Measurements from ENCODE around the gene PDE6H.

PDE6H gene

DNA sequence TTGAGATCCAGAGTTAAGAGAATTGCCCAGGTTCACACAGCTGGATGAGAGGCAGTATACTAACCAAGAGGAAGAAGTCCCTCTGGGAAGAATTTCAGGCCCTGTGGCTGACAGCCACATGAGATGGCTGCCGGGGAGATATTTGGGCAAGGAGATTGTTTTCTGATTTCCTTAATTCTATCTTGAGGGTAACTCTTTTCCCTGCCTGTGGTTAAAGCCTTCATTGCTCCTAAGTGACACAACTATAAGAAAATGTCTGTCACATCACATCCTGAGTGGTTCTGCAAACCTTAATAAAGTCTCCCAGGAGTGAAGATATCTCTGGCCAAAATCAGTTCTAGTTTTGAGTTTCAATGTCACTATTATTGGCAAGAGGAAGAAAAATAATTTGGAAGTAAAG is 21.0 kb upstream of the PDE6H start:
- DNase-seq (ENCODE audit: low read depth in 2 of 2), result no peak

DNA sequence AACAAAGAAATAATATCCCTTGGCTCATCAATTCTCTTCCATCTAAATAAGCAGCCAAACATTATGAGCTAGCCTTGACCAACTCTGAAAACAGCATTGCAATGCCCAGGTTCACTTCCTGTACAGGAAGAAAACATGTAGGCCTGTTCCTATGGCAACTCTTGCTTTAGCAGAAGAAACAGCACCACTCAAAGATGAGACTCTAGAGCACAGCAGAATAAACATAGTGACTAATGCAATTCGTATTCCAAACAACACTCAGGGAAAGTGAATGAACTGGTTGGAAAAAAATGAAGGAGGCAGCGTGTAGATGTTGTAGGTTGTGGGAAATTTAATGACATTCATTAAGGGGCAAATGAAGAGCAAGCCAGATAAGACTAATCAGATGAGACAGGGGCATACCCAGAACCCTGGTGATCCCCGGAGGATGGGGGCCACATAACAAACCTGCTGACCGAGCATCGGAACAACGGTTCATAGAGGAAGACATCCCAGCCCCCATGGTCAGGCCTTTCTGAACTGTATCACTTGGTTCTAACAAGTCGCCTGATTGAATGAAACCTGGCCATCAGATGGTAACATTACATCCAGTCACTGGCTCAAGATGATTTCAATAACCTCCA is 20.4 kb upstream of the PDE6H start:
- no peak for DNase-seq (ENCODE audit: low read depth in 2 of 2)

DNA sequence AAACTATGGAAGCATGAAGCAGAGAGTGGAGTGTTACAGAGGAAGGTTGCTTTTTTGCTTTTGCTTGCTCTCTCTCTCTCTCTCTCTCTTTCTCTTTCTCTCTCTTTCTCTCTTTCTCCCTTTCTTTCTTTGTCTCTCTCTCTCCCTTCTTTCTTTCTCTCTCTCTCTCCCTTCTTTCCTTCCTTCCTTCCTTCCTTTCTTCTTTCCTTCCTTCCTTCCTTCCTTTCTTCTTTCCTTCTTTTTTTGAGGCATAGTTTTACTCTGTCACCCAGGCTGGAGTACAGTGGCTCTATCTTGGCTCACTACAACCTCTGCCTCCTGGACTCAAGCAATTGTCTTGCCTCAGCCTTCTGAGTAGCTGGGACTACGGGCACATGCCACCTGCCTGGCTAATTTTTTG is 19.1 kb upstream of the PDE6H start:
- no peak for DNase-seq (ENCODE audit: low read depth in 2 of 2)

DNA sequence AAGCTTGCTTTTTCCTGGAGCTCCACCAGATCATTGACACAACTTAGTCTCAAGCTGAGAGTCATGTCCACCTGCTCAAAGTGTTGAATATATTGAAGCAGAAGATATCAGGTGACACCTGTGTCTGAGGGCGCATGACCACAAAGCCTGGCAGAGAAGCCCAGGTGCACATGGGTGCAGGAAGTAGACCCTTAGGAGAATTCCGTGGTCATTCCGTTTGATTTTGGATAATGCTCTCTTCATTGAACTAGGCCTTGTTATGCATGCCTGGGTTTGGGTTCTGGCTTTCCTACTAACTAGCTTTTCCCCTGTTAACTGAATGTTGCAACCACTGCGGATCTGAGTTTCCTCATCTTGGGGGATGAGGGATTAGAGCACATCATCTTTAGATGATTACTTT is 18.6 kb upstream of the PDE6H start:
- DNase-seq (ENCODE audit: low read depth in 2 of 2), result no peak

DNA sequence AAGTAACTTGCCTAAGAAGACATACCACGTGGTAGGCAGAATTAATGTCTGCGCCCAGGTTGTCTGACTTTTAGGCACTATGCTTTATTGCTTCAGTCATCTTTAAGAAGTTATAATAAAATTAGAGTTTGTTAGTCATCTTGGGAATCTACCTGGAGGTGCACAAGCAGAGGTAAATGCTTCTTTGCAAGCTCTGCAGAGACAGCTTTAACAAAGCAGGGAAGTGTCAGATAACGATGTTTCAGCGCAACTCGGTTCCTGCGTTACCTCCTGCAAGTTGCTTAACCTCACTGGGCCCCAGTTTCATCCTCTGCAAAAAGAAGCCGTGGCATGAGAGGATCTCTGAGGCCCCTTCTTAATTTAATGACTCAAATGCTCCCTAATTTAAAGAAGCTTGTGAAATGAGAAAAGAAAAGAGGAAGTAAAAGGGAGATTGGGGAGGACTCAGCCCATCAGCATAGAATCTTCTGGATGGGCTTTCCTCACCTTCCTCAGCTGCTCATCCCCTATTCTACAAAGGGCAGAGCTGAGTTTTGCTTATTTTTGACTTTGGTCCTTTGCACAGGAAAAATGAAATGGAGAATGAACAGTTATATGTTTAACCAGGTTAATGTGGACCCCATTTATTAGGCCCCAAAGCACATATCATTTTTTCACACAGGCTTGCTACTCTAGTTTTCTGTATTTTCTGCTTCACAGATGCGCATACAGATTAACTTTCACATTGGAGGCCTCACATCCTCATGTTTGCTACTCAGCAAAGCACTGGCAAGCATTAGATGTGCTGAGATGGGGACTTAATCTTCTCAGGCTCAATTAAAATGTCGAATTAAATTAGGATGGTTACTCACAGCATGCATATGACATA is 16.6 kb upstream of the PDE6H start:
- no peak for DNase-seq (ENCODE audit: low read depth in 2 of 2)

DNA sequence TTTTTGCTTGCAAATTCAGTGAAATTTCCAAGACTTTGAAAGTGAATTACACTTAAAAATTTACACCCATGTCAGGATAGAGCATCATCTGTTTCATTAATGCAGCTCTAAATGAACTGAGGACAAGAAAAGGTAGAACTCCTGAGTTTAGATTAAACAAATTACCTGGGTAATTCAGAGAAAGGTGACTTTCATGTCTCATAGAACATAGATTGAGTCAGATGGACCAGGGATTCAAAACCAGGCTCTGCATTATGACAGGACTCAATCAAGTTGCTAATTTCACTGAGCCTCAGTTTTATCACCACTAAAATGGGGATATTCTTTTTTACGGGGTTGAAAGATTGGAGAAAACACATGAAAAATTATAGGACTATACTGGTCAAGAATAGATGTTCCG is 15.9 kb upstream of the PDE6H start:
- DNase-seq (ENCODE audit: low read depth in 2 of 2), result no peak

DNA sequence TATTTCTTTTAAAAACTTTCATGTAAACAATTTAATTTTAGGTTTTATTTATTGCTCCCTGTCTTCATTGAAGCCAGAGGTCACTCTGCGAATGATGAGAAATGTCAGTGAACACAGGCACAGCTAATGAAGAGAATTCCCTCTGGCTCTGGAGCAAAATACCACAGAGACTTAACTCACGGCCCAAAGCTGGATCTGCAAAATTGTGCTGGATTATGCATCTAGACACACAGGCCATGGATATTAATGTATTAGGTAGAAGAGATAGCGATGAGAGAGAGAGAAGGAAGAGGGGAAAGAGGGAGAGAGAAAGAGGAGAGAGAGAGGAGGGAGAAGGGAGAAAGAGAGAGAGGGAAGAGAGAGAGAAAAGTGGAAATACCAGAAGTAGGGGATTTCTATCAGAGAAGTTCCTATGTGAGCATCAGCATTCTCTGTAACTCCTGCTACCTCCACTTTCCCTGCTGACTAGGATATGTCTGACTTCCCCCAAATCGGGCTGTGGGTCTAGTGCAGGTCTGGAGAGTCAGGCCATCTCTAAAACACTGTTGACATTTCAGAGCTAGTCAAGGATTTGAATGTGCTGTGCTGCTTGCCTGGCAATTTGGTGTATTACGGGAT is 15.2 kb upstream of the PDE6H start:
- no peak for DNase-seq (ENCODE audit: low read depth in 2 of 2)

DNA sequence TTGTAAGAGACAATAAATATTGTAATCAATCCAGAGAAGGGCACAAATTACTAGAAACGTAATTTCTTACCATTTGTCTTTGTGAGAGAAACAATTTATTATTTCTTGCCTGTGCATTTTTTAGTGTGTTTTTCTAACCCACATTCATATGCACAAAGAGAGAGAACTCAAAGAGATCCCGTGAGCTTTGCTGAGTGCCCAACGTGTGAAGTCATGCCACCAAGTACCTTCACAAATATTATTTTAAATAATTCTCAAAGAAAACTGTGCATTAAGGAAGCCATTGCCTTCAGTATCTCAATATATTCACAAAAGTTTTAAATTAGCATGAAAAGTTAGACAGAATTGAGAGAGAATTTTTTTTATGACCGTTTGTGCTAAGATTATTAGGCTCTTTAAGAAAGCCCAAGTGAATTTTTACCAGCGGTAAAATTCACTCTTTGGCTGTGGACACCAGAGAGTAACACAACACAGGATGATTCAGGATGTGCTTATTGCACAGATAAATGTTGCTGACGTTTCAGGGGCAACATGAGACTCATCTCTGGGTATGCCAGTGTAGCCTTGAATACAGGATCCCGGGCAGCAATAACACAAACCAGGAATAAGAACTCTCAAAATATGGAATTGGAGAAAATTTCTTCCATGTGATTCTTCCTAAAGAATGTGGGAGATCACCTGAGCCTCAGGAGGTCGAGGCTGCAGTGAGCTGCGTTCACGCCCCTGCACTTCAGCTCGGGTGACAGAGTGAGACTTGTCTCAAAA is 14.3 kb upstream of the PDE6H start:
- no peak for DNase-seq (ENCODE audit: low read depth in 2 of 2)

DNA sequence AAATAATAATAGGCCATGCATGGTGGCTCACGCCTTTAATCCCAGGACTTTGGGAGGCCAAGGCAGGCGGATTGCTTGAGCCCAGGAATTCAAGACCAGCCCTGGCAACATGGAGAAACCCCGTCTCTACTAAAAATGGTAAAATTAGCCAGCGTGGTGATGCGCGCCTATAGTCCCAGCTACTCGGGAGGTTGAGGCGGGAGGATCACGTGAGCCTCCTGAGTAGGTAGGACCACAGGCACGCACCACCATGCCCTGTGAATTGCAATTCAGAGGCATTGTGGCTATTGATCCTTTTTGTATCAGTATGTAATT is 13.8 kb upstream of the PDE6H start:
- DNase-seq (ENCODE audit: low read depth in 2 of 2), result no peak

DNA sequence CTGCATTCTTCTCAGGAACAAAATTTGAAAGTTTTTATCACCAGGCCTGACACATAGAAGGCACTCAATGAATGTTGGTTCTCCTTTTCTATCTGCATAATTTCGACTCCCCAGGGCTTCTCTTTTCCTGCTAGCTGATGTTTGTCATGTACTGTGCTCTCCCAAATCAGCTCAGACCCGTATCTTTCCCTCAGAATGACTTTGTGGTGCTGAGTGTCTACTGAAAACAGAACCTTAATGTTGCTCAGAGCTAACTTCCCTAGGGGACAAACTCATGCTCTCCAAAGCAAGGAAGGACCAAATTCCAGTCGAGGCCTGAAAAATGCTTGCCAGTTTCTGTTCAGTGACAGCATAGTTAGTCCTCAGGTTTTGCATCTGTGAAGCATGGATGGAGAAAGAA is 13.4 kb upstream of the PDE6H start:
- no peak for DNase-seq (ENCODE audit: low read depth in 2 of 2)

DNA sequence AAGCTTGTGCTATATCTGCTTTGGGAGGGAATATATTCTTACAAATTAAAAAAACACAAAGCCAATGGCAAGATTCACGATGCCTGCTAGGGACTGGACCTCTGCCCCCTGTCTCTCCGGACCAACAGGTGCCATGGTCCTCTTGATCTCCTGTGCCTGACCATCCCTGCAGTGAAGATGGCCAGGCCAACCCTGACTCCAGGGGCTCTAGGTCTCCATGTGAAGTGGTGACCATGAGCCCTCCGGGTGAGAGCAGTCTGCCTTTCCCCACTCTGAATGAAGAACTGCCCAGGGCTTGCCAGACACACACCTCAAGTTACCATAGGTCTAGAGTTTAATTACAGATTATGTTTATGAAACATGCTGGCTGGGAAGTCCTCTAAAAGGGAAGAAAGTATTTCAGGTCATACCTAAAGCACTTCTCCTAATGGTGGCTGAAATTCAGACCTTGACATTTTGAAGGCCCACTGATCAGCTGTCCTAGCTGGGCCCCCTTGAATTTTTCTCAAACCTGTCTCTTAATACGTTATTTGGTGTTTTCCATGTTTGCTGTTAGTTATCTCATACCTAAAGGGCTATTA is 12.8 kb upstream of the PDE6H start:
- DNase-seq (ENCODE audit: low read depth in 2 of 2), result no peak

DNA sequence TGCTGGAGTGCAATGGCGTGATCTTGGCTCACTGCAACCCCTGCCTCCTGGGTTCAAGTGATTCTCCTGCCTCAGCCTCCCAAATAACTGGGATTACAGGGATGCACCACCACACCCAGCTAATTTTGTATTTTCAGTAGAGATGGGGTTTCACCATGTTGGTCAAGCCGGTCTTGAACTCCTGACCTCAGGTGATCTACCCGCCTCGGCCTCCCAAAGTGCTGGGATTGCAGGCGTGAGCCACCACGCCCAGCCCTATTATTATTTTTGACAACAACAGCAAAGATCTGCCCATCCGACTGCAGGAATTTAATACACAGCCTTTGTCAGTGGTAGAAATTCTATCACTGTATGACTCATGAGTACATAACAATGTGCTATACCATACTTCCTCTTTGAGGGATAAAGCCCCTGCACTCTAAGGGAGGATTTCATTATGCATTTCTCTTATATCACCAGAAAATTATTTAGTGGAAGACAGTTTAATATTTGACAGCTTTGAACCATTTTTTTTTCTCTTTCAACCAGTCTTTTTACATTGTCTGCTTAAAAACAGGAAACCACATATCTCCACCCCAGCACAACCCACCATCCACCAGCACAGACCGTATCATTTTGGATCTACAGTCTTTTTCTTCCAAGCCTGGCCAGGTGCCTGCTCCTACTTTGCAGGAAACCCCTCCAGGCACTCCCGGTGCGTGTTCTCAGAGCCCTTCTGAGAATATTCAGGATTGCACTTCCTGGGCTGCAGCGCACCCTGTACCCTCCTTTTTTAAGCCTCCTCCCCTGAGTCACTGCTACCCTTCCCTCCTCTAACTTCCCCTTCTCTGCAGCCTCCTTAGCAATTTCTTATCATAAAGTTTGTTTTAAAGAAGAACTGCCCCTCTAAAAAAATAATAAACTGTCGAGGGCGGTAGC is 12.0 kb upstream of the PDE6H start:
- no peak for DNase-seq (ENCODE audit: low read depth in 2 of 2)

DNA sequence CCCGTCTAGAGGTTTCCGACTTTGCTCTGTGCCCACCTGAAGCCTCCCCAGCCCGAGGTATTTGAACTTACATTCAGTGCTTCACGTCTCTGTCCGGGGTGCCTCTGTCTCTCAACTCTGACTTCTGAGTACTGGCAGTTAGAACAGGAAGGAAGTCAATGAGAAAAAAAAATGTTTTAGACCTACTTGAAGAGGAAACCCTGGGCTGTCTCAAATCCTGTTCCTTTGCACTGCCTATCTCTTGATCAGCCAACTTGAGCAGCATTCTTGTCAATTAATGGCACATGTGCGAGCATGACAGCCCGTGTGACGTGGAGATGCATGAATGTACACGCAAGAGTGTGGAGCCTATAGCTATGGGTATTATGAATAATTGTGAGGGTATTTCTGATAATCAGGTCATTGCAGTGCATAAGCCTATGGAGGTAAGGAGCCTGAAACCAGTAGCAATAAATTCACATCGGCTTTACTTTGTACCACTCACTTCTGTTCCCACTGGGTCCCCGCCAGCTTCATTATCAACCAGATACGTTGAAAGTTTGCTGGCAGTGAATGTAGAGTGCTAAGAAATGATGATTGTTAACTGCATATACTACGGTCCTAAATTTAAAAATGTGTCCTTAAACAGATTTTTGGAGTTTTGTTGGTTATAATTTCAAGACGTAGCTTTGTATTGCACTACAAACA is 11.2 kb upstream of the PDE6H start, which contains the start of gene ARHGDIB:
Gene ARHGDIB, minus strand, starts transcription at position 136 of the 687 bp plus-strand sequence. CDS start 10,889 bp downstream, outside the sequence.
- DNase-seq (ENCODE audit: low read depth in 2 of 2), result peak in 1 of 2 donors; percentile 60

DNA sequence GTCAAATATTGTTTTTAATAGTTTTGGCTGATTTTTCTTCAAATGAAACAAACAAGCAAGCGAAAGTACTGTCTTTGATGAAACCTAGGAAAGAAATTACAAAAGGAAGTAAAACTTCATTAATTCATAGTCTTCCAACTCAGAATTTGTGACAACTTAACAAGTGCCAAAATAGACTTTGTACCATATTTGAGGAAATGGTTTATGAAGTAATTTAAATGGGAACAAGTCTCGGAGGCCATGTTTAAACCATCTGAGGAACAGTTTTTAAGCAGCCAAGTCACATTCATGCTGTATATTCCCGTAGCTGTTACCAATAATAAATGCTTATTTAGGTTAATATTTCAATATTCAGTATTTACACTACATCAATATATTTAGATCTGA is 10.7 kb upstream of the PDE6H start:
- no peak for DNase-seq (ENCODE audit: low read depth in 2 of 2)

DNA sequence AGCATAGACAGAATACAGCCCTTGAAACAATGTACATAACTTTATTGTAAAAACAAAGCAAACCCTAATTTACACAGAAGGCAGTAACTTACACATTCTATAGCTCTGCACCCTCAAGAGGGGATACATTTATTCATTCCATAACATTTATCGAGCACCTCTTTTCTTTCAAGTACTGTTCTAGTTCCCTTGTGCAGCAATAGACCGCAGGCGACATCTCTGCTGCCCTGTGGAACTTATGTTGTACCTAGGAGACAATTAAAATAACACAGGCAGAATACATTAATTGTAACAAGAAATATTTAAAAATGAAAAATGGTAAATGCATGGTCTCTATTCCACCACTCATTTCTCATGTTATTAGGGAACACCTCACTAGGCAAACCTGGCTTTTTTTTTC is 10.0 kb upstream of the PDE6H start:
- no peak for DNase-seq (ENCODE audit: low read depth in 2 of 2)

DNA sequence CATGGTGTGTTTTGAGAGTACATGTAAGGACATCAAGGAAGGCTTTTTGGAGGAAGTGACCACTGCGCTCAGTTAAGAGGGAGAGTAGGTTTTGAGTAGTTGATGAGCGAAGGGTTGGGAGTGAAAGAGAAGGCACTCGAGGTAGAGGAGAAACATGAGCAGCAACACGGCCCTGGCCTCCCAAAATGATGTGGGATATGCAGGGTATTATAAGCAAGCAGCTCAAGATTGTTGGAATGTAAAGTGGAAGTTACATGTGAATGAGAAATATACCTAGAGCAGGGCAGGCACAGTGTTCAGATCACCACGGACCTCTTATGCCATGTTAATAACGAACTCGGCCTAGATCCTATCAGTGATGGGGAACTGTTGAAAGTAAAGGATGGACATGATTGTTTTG is 9.3 kb upstream of the PDE6H start:
- DNase-seq (ENCODE audit: low read depth in 2 of 2), result no peak

DNA sequence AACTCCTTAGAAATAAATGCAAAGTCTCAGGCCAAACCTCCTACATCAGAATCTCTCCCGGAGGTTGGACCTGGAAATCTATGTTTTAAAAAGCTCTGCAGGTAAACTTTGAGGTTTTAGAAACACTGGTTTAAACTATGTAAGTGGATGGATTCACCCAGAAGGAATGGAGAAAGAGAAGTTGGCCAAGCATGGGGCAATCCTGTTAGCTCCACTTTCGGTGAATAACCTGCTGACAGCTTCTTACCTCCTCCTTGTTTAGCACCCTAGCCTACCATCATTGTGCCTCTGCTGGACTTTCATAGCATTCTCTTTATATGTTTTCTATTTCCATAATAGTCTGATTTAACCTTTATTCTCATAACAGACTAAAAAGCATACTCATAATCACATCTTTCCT is 8.4 kb upstream of the PDE6H start:
- DNase-seq (ENCODE audit: low read depth in 2 of 2), result no peak

DNA sequence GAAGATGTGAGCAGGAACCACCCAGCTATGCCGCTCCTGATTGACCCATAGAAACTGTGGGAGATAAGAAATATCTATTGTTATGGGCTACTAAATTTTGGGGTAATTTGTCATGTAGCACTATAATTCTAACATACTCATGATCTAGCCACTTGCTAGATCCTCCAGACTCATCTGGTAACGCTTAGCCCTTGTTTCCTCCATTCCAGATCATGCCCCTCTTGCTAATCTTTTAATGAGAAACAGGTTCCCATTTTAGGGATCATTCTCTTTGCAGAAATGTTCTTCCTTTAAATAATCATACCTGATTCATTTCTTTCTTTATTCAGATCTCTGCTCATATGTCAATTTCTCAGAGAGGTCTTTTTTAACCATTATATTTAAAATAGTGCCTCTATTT is 7.6 kb upstream of the PDE6H start:
- no peak for DNase-seq (ENCODE audit: low read depth in 2 of 2)

DNA sequence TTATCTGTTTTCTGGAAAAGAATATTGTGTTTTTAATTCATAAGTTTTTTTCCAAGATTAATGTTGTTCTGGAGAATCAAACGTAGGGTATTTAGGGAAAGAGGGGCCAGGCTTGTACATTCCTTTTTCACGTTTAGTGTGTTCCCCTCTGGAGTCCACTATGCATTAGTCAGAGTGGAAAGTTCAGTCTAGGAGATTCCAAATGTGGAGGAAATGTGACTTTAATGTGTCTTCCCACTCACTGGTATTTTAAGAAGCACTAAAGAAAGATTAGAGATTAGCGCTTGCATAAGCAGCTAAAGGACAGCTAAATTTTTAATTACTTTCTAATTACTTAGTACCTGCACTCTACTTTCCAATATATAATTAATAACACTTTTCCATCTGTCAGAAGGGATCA is 4.4 kb upstream of the PDE6H start:
- no peak for DNase-seq (ENCODE audit: low read depth in 2 of 2)

DNA sequence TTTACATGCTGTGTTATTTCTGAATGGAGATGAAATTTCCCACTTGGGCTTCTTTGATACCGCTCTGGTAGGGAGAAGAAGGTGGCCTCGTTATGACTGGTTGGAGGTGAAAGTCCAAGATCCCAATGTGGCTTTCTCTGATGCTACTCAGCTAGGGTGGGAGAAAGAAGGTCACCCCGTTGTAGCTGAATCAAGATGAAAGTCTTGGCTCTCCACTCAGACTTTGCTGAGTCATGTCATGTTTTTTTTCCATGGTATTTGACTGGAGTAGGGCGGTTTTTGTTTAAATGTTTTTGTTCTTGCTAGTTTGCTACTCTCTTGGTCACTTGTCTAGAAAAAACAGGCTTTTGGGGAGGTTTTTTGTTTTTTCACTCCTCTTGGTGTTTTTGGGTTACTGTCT is 2.4 kb upstream of the PDE6H start:
- DNase-seq (ENCODE audit: low read depth in 2 of 2), result no peak

All from stimulated activated CD4-positive, alpha-beta T cell treated with anti-CD3 and anti-CD28 coated beads, Interleukin-1b, Interleukin-23, amount 100 ng/mL, for 1 hour (primary cell).